HT1080 (cell line): ENCODE measurements around the gene SP4. TPM values are rescaled to one million over a fixed set of nuclear protein-coding genes. Genes with fewer than 3 reads are reported as not detected.
A peak's percentile ranks its signal among the peaks of the same experiment; 100 is the strongest.

Experiments
- DNase-seq: peaks from one replicate; pipeline ENCODE4 v3.0.0-alpha.2; 2015; ENCODE audit warnings: low read depth
- polyA plus RNA-seq, 2 experiments: library from polyadenylated mRNA; depleted of rRNA; stranded (reverse); fragments of >200 nt; gene quantifications; 2 replicates each; pipeline ENCODE4 v1.2.3, GENCODE V29; 2015
- total RNA-seq: library from RNA; depleted of rRNA; stranded (reverse); fragments of >200 nt; shearing (Covaris generic); gene quantifications from 2 replicates; pipeline ENCODE4 v1.2.3, GENCODE V29; 2014; rRNA removed

The SP4 gene
- 5.1 and 5.7 TPM in 2 replicates for total RNA-seq
- 3.7 and 4.8 TPM in 2 replicates for polyA plus RNA-seq (2015; cell fraction: cytosol; rRNA removed)
- 6.2 and 6.6 TPM in 2 replicates for polyA plus RNA-seq (2015; cell fraction: nucleus; rRNA removed)

- DNase-seq: peak; percentile 89
Measured at GRCh38 chr7:21427871-21428658, at the start of gene SP4. TSS of gene SP4 (plus strand) at chr7:21428083. CDS start at chr7:21428252, 169 bp downstream.

- no peak for DNase-seq
Measured at GRCh38 chr7:21383227-21384220, 44.4 kb upstream of the SP4 start.

- DNase-seq: no peak
Measured at GRCh38 chr7:21393937-21394336, 33.9 kb upstream of the SP4 start.

GRCh38 chr7:21401944-21402343 lies 25.9 kb upstream of the SP4 start:
- DNase-seq: no peak

GRCh38 chr7:21407796-21408480 lies 19.9 kb upstream of the SP4 start:
- no peak for DNase-seq

GRCh38 chr7:21408481-21408820 lies 19.4 kb upstream of the SP4 start:
- DNase-seq: no peak

- DNase-seq: no peak
Measured at GRCh38 chr7:21412410-21412851, 15.5 kb upstream of the SP4 start.

GRCh38 chr7:21412957-21413356 lies 14.9 kb upstream of the SP4 start:
- no peak for DNase-seq

GRCh38 chr7:21413502-21413901 lies 14.4 kb upstream of the SP4 start:
- no peak for DNase-seq

- DNase-seq: no peak
Measured at GRCh38 chr7:21414795-21415393, 13.0 kb upstream of the SP4 start.

GRCh38 chr7:21417647-21418046 lies 10.2 kb upstream of the SP4 start:
- DNase-seq: no peak

GRCh38 chr7:21422751-21423150 lies 5.1 kb upstream of the SP4 start:
- no peak for DNase-seq

- DNase-seq: no peak
Measured at GRCh38 chr7:21425290-21425689, 2.6 kb upstream of the SP4 start.

GRCh38 chr7:21426286-21427181 lies 1.3 kb upstream of the SP4 start:
- DNase-seq: no peak

- DNase-seq: peak; percentile 99
Measured at GRCh38 chr7:21427182-21427870, 557 bp upstream of the SP4 start.

GRCh38 chr7:21428659-21428941 lies 717 bp downstream of the SP4 start:
- no peak for DNase-seq

GRCh38 chr7:21429021-21429420 lies 1.1 kb downstream of the SP4 start:
- no peak for DNase-seq

- DNase-seq: no peak
Measured at GRCh38 chr7:21429786-21430574, 2.1 kb downstream of the SP4 start.

GRCh38 chr7:21430575-21430954 lies 2.7 kb downstream of the SP4 start:
- DNase-seq: no peak
